ENCODE results near the gene DDAH1.

Gene DDAH1

GRCh38 chr1:85386068-85386722 is 78.8 kb downstream of the DDAH1 start:
- DNase-seq = no peak

GRCh38 chr1:85379203-85380136 is 85.5 kb downstream of the DDAH1 start:
- DNase-seq = no peak

- DNase-seq = no peak
These were observed 86.4 kb downstream of the DDAH1 start for GRCh38 chr1:85378534-85378933.

- no peak for DNase-seq
These were observed 88.6 kb downstream of the DDAH1 start for GRCh38 chr1:85376356-85376755.

- DNase-seq = no peak
These were observed 89.5 kb downstream of the DDAH1 start for GRCh38 chr1:85375493-85375892.

GRCh38 chr1:85374160-85374559 is 90.8 kb downstream of the DDAH1 start:
- DNase-seq = peak in 1 of 2 experiments; percentile 61

- DNase-seq = no peak
These were observed 91.6 kb downstream of the DDAH1 start for GRCh38 chr1:85373378-85373708.

GRCh38 chr1:85372683-85373377 is 92.1 kb downstream of the DDAH1 start:
- no peak for DNase-seq

GRCh38 chr1:85371021-85371420 is 93.9 kb downstream of the DDAH1 start:
- no peak for DNase-seq

GRCh38 chr1:85368073-85368770 is 96.7 kb downstream of the DDAH1 start:
- no peak for DNase-seq

GRCh38 chr1:85366391-85367170 is 98.4 kb downstream of the DDAH1 start:
- DNase-seq = no peak

- no peak for DNase-seq
These were observed 99.1 kb downstream of the DDAH1 start for GRCh38 chr1:85365851-85366250.

- no peak for DNase-seq
These were observed 101.4 kb downstream of the DDAH1 start for GRCh38 chr1:85363521-85363920.

GRCh38 chr1:85363092-85363491 is 101.9 kb downstream of the DDAH1 start:
- no peak for DNase-seq

GRCh38 chr1:85361606-85362296 is 103.2 kb downstream of the DDAH1 start:
- DNase-seq = no peak

GRCh38 chr1:85360730-85361493 is 104.0 kb downstream of the DDAH1 start:
- DNase-seq = no peak

GRCh38 chr1:85359874-85360721 is 104.9 kb downstream of the DDAH1 start:
- no peak for DNase-seq

GRCh38 chr1:85358702-85359438 is 106.1 kb downstream of the DDAH1 start:
- DNase-seq = no peak

GRCh38 chr1:85357817-85358216 is 107.1 kb downstream of the DDAH1 start:
- no peak for DNase-seq

Measured in SW 1271 (cell line).